IPS-18a (cell line): ENCODE results near the gene DHDDS.
"Not testable (repeated sequence)": the region's sequence is repeated elsewhere in the genome, so short reads cannot be mapped to it uniquely, and the experiment has no call there.

Experiments used
- H3K27ac ChIP-seq: one replicate; pipeline ENCODE4 v1.5.1; 2013; ENCODE audit warnings: low read length
- H3K27me3 ChIP-seq: one replicate; pipeline ENCODE4 v1.6.1; 2013; ENCODE audit warnings: mild to moderate bottlenecking, low read length; ENCODE audit not compliant: control insufficient read depth, insufficient read depth
- H3K36me3 ChIP-seq: one replicate; pipeline ENCODE4 v1.6.1; 2013; ENCODE audit warnings: low read depth, low read length; ENCODE audit not compliant: control insufficient read depth
- H3K4me1 ChIP-seq: one replicate; pipeline ENCODE4 v1.6.1; 2013; ENCODE audit warnings: low read depth, low read length; ENCODE audit not compliant: control insufficient read depth
- H3K4me3 ChIP-seq: one replicate; pipeline ENCODE4 v1.5.1; 2013; ENCODE audit warnings: low read length
- H3K9ac ChIP-seq: one replicate; pipeline ENCODE4 v1.6.1; 2013; ENCODE audit warnings: mild to moderate bottlenecking, low read length, moderate library complexity
- H3K9me3 ChIP-seq: one replicate; pipeline ENCODE4 v1.6.1; 2013; ENCODE audit warnings: low read depth, low read length; ENCODE audit not compliant: control insufficient read depth

The DHDDS gene

GRCh38 chr1:26431979-26432695 is at the start of gene DHDDS:
TSS of gene DHDDS (plus strand) at chr1:26432321. CDS start at chr1:26432946, 625 bp downstream.
- Histone ChIP-seq H3K9ac (peak within 1 kb of the TSS; percentile 77), H3K9me3 (no peaks in the 10 kb centered on the region), H3K27me3 (no peaks in the 10 kb centered on the region), H3K36me3 (peaks cover 35% of the 10 kb centered on the region), H3K4me3 (peak within 1 kb of the TSS; percentile 90), H3K27ac (peak within 1 kb of the TSS; percentile 79), H3K4me1 (peaks cover 26% of the 10 kb centered on the region)

- Histone ChIP-seq H3K9ac (no peak overlapping the region), H3K36me3 (no peaks in the 10 kb centered on the region), H3K9me3 (no peaks in the 10 kb centered on the region), H3K4me1 (no peaks in the 10 kb centered on the region), H3K27me3 (no peaks in the 10 kb centered on the region), H3K4me3 (no peak overlapping the region), H3K27ac (no peak overlapping the region)
Measured at GRCh38 chr1:26384076-26384475, 48.0 kb upstream of the DHDDS start.

GRCh38 chr1:26385063-26385462 is 47.1 kb upstream of the DHDDS start:
- H3K27me3 ChIP-seq, H3K4me3 ChIP-seq, H3K4me1 ChIP-seq, H3K36me3 ChIP-seq, H3K27ac ChIP-seq, H3K9ac ChIP-seq, H3K9me3 ChIP-seq: not testable (repeated sequence)

GRCh38 chr1:26387447-26387846 is 44.7 kb upstream of the DHDDS start:
- H3K27me3 ChIP-seq = no peaks in the 10 kb centered on the region
- no peaks in the 10 kb centered on the region for H3K9me3 ChIP-seq
- H3K4me1 ChIP-seq = no peaks in the 10 kb centered on the region
- H3K9ac ChIP-seq = no peak overlapping the region
- H3K4me3 ChIP-seq = no peak overlapping the region
- H3K36me3 ChIP-seq = no peaks in the 10 kb centered on the region
- H3K27ac ChIP-seq = no peak overlapping the region

DNA sequence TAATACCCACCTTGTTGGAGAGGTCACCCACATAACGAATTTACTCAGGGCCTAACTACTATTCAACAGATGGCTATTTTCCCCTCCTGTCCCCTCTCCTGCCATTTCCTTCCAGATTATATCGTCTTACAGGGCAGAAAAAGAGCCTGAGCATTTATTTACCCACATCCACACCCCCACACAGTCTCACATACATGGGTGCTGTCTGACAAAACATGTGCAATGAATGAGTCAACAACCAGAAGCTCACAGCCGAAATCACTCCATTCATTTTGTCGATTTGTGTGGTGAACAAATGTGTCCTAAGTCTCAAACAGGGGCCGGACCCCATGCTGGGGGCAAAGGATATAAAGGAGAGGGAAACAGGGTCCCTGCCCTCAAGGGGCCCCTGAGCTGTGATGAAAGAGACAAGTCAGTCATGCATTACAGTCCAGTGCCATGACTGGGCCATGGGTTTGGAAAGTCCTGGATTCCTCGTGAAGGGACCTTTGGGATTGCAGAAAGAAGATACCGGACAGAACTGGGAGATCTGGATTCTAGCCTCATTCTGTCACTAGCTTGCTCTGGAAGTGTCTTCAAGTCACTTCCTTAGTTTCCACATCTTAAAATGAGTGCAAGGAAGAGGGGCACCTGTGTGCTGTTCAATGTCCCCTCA is 43.2 kb upstream of the DHDDS start:
- no peak overlapping the region for H3K9ac ChIP-seq
- no peak overlapping the region for H3K4me3 ChIP-seq
- H3K27me3 ChIP-seq = no peaks in the 10 kb centered on the region
- H3K27ac ChIP-seq = no peak overlapping the region
- no peaks in the 10 kb centered on the region for H3K9me3 ChIP-seq
- H3K4me1 ChIP-seq = no peaks in the 10 kb centered on the region
- no peaks in the 10 kb centered on the region for H3K36me3 ChIP-seq

DNA sequence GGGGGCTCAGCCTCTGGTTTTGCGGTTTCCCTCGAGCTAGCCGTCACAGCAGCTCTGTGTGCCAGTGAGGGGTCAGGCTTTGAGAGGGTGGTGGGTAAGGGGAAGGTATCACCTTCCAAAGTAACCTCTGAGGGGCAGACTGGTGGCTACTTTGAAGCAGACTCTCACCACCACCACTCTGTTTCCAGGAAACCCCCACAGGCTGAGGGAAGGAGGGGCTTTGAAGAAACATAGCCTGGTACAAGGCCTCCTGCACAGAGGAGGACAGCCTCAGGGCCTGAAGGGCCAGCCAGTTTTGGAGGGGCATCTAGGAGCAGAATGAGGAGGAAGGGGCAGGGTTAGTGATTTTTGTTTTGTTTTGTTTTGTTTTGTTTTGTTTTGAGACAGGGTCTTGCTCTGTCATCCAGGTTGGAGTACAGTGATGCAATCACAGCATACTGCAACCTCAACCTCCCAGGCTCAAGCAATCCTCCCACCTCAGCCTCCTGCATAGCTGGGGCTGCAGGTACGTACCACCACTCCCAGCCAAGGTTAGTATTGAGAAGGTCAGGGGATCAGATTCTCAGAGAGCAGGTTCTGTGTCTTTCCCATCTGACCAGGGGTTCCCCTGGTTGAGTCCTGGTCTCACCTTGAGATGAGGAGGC is 42.4 kb upstream of the DHDDS start:
- no peaks in the 10 kb centered on the region for H3K9me3 ChIP-seq
- H3K36me3 ChIP-seq = no peaks in the 10 kb centered on the region
- no peak overlapping the region for H3K9ac ChIP-seq
- H3K4me1 ChIP-seq = no peaks in the 10 kb centered on the region
- no peak overlapping the region for H3K27ac ChIP-seq
- no peaks in the 10 kb centered on the region for H3K27me3 ChIP-seq
- no peak overlapping the region for H3K4me3 ChIP-seq

- H3K9ac ChIP-seq = no peak overlapping the region
- H3K4me3 ChIP-seq = no peak overlapping the region
- H3K36me3 ChIP-seq = no peaks in the 10 kb centered on the region
- no peaks in the 10 kb centered on the region for H3K9me3 ChIP-seq
- no peaks in the 10 kb centered on the region for H3K27me3 ChIP-seq
- no peak overlapping the region for H3K27ac ChIP-seq
- no peaks in the 10 kb centered on the region for H3K4me1 ChIP-seq
Measured at GRCh38 chr1:26391450-26391849, 40.7 kb upstream of the DHDDS start.

- Histone ChIP-seq H3K27me3 (no peaks in the 10 kb centered on the region), H3K36me3 (no peaks in the 10 kb centered on the region), H3K9ac (no peak overlapping the region), H3K9me3 (no peaks in the 10 kb centered on the region), H3K4me3 (no peak overlapping the region), H3K27ac (no peak overlapping the region), H3K4me1 (no peaks in the 10 kb centered on the region)
Measured at GRCh38 chr1:26395754-26396153, 36.4 kb upstream of the DHDDS start.

- no peaks in the 10 kb centered on the region for H3K9me3 ChIP-seq
- H3K9ac ChIP-seq = no peak overlapping the region
- H3K27me3 ChIP-seq = no peaks in the 10 kb centered on the region
- no peak overlapping the region for H3K4me3 ChIP-seq
- H3K36me3 ChIP-seq = no peaks in the 10 kb centered on the region
- no peaks in the 10 kb centered on the region for H3K4me1 ChIP-seq
- no peak overlapping the region for H3K27ac ChIP-seq
Measured at GRCh38 chr1:26399034-26399433, 33.1 kb upstream of the DHDDS start.

GRCh38 chr1:26401891-26402290 is 30.2 kb upstream of the DHDDS start:
- no peaks in the 10 kb centered on the region for H3K4me1 ChIP-seq
- no peaks in the 10 kb centered on the region for H3K9me3 ChIP-seq
- H3K27me3 ChIP-seq = no peaks in the 10 kb centered on the region
- no peak overlapping the region for H3K4me3 ChIP-seq
- H3K36me3 ChIP-seq = no peaks in the 10 kb centered on the region
- H3K27ac ChIP-seq = no peak overlapping the region
- H3K9ac ChIP-seq = no peak overlapping the region

DNA sequence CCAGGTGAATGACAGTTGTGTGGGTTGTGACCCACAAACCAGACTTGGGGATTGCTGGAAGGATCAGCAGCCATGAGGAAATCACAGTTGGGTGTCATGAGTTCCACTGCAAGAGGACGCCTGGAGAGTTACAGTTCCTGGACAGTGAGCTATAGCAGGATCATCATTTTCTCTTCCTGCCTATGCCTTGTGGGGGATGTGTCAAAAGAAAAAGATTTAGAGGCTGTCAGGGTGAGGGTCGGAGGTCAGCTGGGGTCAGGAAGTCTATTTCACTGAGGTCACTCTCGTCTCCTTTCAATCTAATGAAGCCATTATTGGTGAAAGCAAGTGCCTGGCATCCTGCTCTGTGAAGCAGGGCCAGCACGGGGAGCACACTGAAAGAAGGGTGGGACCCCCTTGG is 28.5 kb upstream of the DHDDS start:
- H3K4me1 ChIP-seq = peaks cover under 1% of the 10 kb centered on the region
- H3K9ac ChIP-seq = no peak overlapping the region
- H3K9me3 ChIP-seq = no peaks in the 10 kb centered on the region
- H3K36me3 ChIP-seq = no peaks in the 10 kb centered on the region
- no peaks in the 10 kb centered on the region for H3K27me3 ChIP-seq
- H3K4me3 ChIP-seq = no peak overlapping the region
- H3K27ac ChIP-seq = no peak overlapping the region
